OCI-LY1 (cell line): Measurements from ENCODE around the gene MVB12B.

Experiments used
- CTCF ChIP-seq: fragments of 200-600 bp; sonication (generic), shearing (Covaris generic); IDR thresholded peaks from 2 replicates; pipeline ENCODE4 v1.5.1; 2017; ENCODE audit warnings: mild to moderate bottlenecking, antibody characterized with exemption, low read length, moderate library complexity, mixed read lengths
- EZH2 ChIP-seq: fragments of 200-600 bp; sonication (generic), shearing (Covaris generic); IDR thresholded peaks from 2 replicates; pipeline ENCODE4 v1.8.0; 2017; ENCODE audit warnings: borderline replicate concordance, mixed run types, mild to moderate bottlenecking, antibody characterized with exemption, low read length, moderate library complexity, mixed read lengths

GRCh38 chr9:126413391-126414068 lies 86.9 kb downstream of the MVB12B start:
- TF ChIP-seq CTCF (no peak), EZH2 (no peak)
